SHP77 treated with DMSO at 0.1 percent for 48 hours (cell line): ENCODE results near the gene KRT25.

Source experiments
- DNase-seq: peaks from one replicate; lab custom pipeline; 2025; lab: John Stamatoyannopoulos, UW

The KRT25 gene

GRCh38 chr17:40755231-40755630 lies at the start of gene KRT25:
Gene KRT25 (minus strand): TSS chr17:40755331. CDS start chr17:40755271, 60 bp downstream.
- DNase-seq, result no peak

GRCh38 chr17:40803617-40804082 lies 48.5 kb upstream of the KRT25 start:
- peak; percentile 32 for DNase-seq

- DNase-seq, result no peak
Measured at GRCh38 chr17:40801157-40801556, 46.0 kb upstream of the KRT25 start.

GRCh38 chr17:40800381-40800780 lies 45.2 kb upstream of the KRT25 start:
- no peak for DNase-seq

- DNase-seq, result no peak
Measured at GRCh38 chr17:40799859-40800258, 44.7 kb upstream of the KRT25 start, which contains the start of gene KRT28. Gene KRT28 (minus strand): TSS chr17:40799959. CDS start chr17:40799893, 66 bp downstream.

- DNase-seq, result no peak
Measured at GRCh38 chr17:40796846-40797245, 41.7 kb upstream of the KRT25 start.

- no peak for DNase-seq
Measured at GRCh38 chr17:40795019-40795667, 40.0 kb upstream of the KRT25 start.

GRCh38 chr17:40794466-40794865 lies 39.3 kb upstream of the KRT25 start:
- DNase-seq, result no peak

GRCh38 chr17:40793832-40794231 lies 38.7 kb upstream of the KRT25 start:
- no peak for DNase-seq

- no peak for DNase-seq
Measured at GRCh38 chr17:40791787-40792436, 36.8 kb upstream of the KRT25 start.

- no peak for DNase-seq
Measured at GRCh38 chr17:40791111-40791510, 36.0 kb upstream of the KRT25 start.

GRCh38 chr17:40782450-40782849 lies 27.3 kb upstream of the KRT25 start, which contains the start of gene KRT27:
Gene KRT27 (minus strand): TSS chr17:40782550. CDS start chr17:40782493, 57 bp downstream.
- DNase-seq, result no peak

GRCh38 chr17:40779181-40779909 lies 24.2 kb upstream of the KRT25 start:
- no peak for DNase-seq

- no peak for DNase-seq
Measured at GRCh38 chr17:40778461-40778860, 23.3 kb upstream of the KRT25 start.

- DNase-seq, result no peak
Measured at GRCh38 chr17:40777971-40778370, 22.8 kb upstream of the KRT25 start.

GRCh38 chr17:40777459-40777858 lies 22.3 kb upstream of the KRT25 start:
- no peak for DNase-seq

- DNase-seq, result no peak
Measured at GRCh38 chr17:40775945-40776344, 20.8 kb upstream of the KRT25 start.

GRCh38 chr17:40772101-40772500 lies 17.0 kb upstream of the KRT25 start, which contains the start of gene KRT26:
Gene KRT26 (minus strand): TSS chr17:40772201. CDS start chr17:40772113, 88 bp downstream.
- no peak for DNase-seq

- no peak for DNase-seq
Measured at GRCh38 chr17:40765657-40766056, 10.5 kb upstream of the KRT25 start.

GRCh38 chr17:40763752-40764151 lies 8.6 kb upstream of the KRT25 start:
- DNase-seq, result no peak

GRCh38 chr17:40760105-40761016 lies 5.2 kb upstream of the KRT25 start:
- DNase-seq, result no peak

- no peak for DNase-seq
Measured at GRCh38 chr17:40753804-40754203, 1.3 kb downstream of the KRT25 start.
